Endothelial cell of umbilical vein (primary cell): ENCODE measurements around the gene SKAP1. TPM values are rescaled to one million over a fixed set of nuclear protein-coding genes. Genes with fewer than 3 reads are reported as not detected.

Experiments
- BruUV-seq: library from RNA; stranded (reverse); fragments of 400-500 nt; replicated peaks from 2 replicates; lab custom pipeline; 2021; lab: Mats Ljungman, UMichigan
- CTCF ChIA-PET: fragments of 300-600, 350-600 bp; sonication (Branson Sonifier 250); formaldehyde crosslinking; loops from one replicate; lab custom pipeline; 2021; ENCODE audit warnings: antibody characterized with exemption, inconsistent platforms; lab: Charles Lee
- POLR2A ChIA-PET: fragments of 300-600, 350-600 bp; sonication (Branson Sonifier 250); formaldehyde crosslinking; loops from one replicate; lab custom pipeline; 2021; ENCODE audit warnings: antibody characterized with exemption, inconsistent platforms; lab: Charles Lee
- DNase-seq: peaks from one replicate; pipeline ENCODE4 v3.0.0-alpha.2; 2011; ENCODE audit warnings: low read depth, low spot score
- FAIRE-seq: peaks from 2 replicates; lab custom pipeline; 2011; peaks lifted over from hg19 to GRCh38; lab: Jason Lieb, UNC
- H2AFZ ChIP-seq: 2 replicates; pipeline ENCODE4 v1.6.0; 2012; ENCODE audit warnings: low read depth, low read length, control low read depth, inconsistent platforms
- H3K27ac ChIP-seq: 2 replicates; pipeline ENCODE4 v1.5.1; 2011; ENCODE audit warnings: low read depth, mild to moderate bottlenecking, control low read depth, low read length, moderate library complexity; ENCODE audit not compliant: insufficient read depth
- H3K27me3 ChIP-seq, 2 experiments: 2 replicates each; pipeline versions ENCODE4 v1.6.0 to v1.6.1; 2011; ENCODE audit warnings: low read length in 2 of 2, mixed read lengths in 1 of 2; ENCODE audit not compliant: control insufficient read depth in 2 of 2, insufficient read depth in 2 of 2
- H3K36me3 ChIP-seq, 2 experiments: 2 replicates in 1 of 2; 3 replicates in 1 of 2; pipeline ENCODE4 v1.5.1; 2011; ENCODE audit warnings: low read length in 2 of 2, mild to moderate bottlenecking in 1 of 2, moderate library complexity in 1 of 2; ENCODE audit not compliant: control insufficient read depth in 2 of 2, insufficient read depth in 2 of 2; ENCODE audit errors: extremely low read depth in 1 of 2
- H3K4me1 ChIP-seq: 3 replicates; pipeline ENCODE4 v1.5.1; 2011; ENCODE audit warnings: mild to moderate bottlenecking, low read length; ENCODE audit not compliant: control insufficient read depth, insufficient read depth; ENCODE audit errors: extremely low read depth
- H3K4me2 ChIP-seq: 2 replicates; pipeline ENCODE4 v1.6.1; 2011; ENCODE audit warnings: low read length, control low read depth, mixed read lengths; ENCODE audit not compliant: insufficient read depth
- H3K4me3 ChIP-seq, 3 experiments: fragments of 200-600 bp in 1 of 3; sonication (generic), shearing (Covaris generic) in 1 of 3; replicated peaks in 1 of 3; 2 replicates each; pipeline ENCODE4 v1.5.1; 2011 to 2016; ENCODE audit warnings: control low read depth in 3 of 3, low read length in 3 of 3, mild to moderate bottlenecking in 2 of 3, inconsistent platforms in 1 of 3, low read depth in 1 of 3, moderate library complexity in 1 of 3; ENCODE audit not compliant: insufficient read depth in 1 of 3
- H3K79me2 ChIP-seq: 2 replicates; pipeline ENCODE4 v1.6.0; 2012; ENCODE audit warnings: low read length, inconsistent platforms; ENCODE audit not compliant: control insufficient read depth, insufficient read depth
- H3K9ac ChIP-seq: replicated peaks from 2 replicates; pipeline ENCODE3; 2011; ENCODE audit warnings: low read length, control low read depth; ENCODE audit not compliant: insufficient read depth; ENCODE audit errors: extremely low read depth
- H3K9me1 ChIP-seq: replicated peaks from 3 replicates; pipeline ENCODE4 v1.6.0; 2011; ENCODE audit warnings: mild to moderate bottlenecking, low read length; ENCODE audit not compliant: control insufficient read depth, insufficient read depth; ENCODE audit errors: extremely low read depth
- H3K9me3 ChIP-seq: replicated peaks from 2 replicates; pipeline ENCODE4 v1.5.1; 2012; ENCODE audit warnings: low read length, inconsistent platforms; ENCODE audit not compliant: control insufficient read depth, insufficient read depth
- H4K20me1 ChIP-seq: replicated peaks from 2 replicates; pipeline ENCODE3; 2011; ENCODE audit warnings: mild to moderate bottlenecking, low read length; ENCODE audit not compliant: control insufficient read depth, insufficient read depth; ENCODE audit errors: extremely low read depth
- CTCF ChIP-seq, 2 donors: IDR thresholded peaks; 1 replicate in 1 of 2; 2 replicates in 1 of 2; pipeline ENCODE4 v1.5.1; 2011; ENCODE audit warnings: low read length in 2 of 2, mild to moderate bottlenecking in 2 of 2, moderate library complexity in 2 of 2, control low read depth in 1 of 2, inconsistent platforms in 1 of 2, low read depth in 1 of 2; ENCODE audit not compliant: insufficient read depth in 1 of 2; ENCODE audit errors: extremely low read depth in 1 of 2
- EZH2 ChIP-seq: IDR thresholded peaks from 2 replicates; pipeline ENCODE4 v1.6.1; 2012; ENCODE audit warnings: borderline replicate concordance, low read depth, mild to moderate bottlenecking, moderate library complexity, low read length, inconsistent platforms; ENCODE audit not compliant: severe bottlenecking
- FOS ChIP-seq: IDR thresholded peaks from 2 replicates; pipeline ENCODE4 v1.6.1; 2011; ENCODE audit warnings: mild to moderate bottlenecking, low read length, moderate library complexity, borderline replicate concordance; ENCODE audit not compliant: insufficient read depth
- GATA2 ChIP-seq: IDR thresholded peaks from 2 replicates; pipeline ENCODE4 v1.7.0; 2011; ENCODE audit warnings: low read depth, mild to moderate bottlenecking, moderate library complexity, mixed read lengths, low read length; ENCODE audit not compliant: insufficient read length, insufficient read depth
- JUN ChIP-seq: IDR thresholded peaks from 2 replicates; pipeline ENCODE4 v1.6.1; 2011; ENCODE audit warnings: borderline replicate concordance, low read depth; ENCODE audit not compliant: insufficient read length, insufficient read depth
- MAX ChIP-seq: IDR thresholded peaks from 2 replicates; pipeline ENCODE4 v1.6.1; 2011; ENCODE audit not compliant: insufficient read depth, insufficient read length
- MYC ChIP-seq: IDR thresholded peaks from one replicate; pipeline ENCODE4 v1.6.1; 2011; ENCODE audit warnings: mild to moderate bottlenecking, low read depth, low read length
- POLR2A ChIP-seq: IDR thresholded peaks from 2 replicates; pipeline ENCODE4 v1.6.1; 2012; ENCODE audit warnings: low read depth, mild to moderate bottlenecking, control low read depth, low read length
- POLR2AphosphoS5 ChIP-seq: IDR thresholded peaks from 2 replicates; pipeline ENCODE4 v1.6.1; 2012; ENCODE audit warnings: low read depth, mild to moderate bottlenecking, control low read depth, low read length, moderate library complexity; ENCODE audit not compliant: insufficient read depth
- dilution Hi-C: fragments of 300-500 bp; cut with MboI; formaldehyde crosslinking; loops from one replicate; pipeline ENCODE4 v1.15.0; 2019; ENCODE audit warnings: low sequenced_read_pairs; ENCODE audit not compliant: extremely low pct_ligation_motif_present
- intact Hi-C: fragments of 100-400 bp; cut with micrococcal nuclease; formaldehyde crosslinking; loops from one replicate; pipeline ENCODE4 v1.10.0; 2022
- polyA plus RNA-seq, 4 experiments: library from polyadenylated mRNA; depleted of rRNA in 3 of 4; stranded (reverse) in 3 of 4; unstranded in 1 of 4; fragments of >200 nt; gene quantifications; 2 replicates each; pipeline versions ENCODE4 v1.2.1 to v1.2.3, GENCODE V29; 2011 to 2012; ENCODE audit warnings: missing spikeins in 1 of 4
- total RNA-seq: library from RNA; stranded (reverse); gene quantifications from 2 replicates; pipeline ENCODE4 v1.2.3, GENCODE V29; 2021

Gene SKAP1
- total and polyA plus RNA-seq, 2 donors (not counting 3 experiments of a cell fraction or from before 2014, with no cell fraction given): 0.75 TPM; not detected in 1

GRCh38 chr17:48444516-48445247 lies 14.7 kb upstream of the SKAP1 start:
- H2AFZ ChIP-seq: no peak overlapping the region
- no peak for FAIRE-seq
- peaks cover 5% of the 10 kb centered on the region for H3K4me1 ChIP-seq
- ChIA-PET CTCF (no interaction called here), POLR2A (no interaction called here)
- H3K79me2 ChIP-seq: no peaks in the 10 kb centered on the region
- H3K9ac ChIP-seq: no peak overlapping the region
- intact Hi-C loops (no loop called here), dilution Hi-C loops (no loop called here)
- H3K36me3 ChIP-seq: no peaks in the 10 kb centered on the region
- H3K27ac ChIP-seq: no peak overlapping the region
- no peaks in the 10 kb centered on the region for H3K9me3 ChIP-seq
- H3K4me2 ChIP-seq: no peak overlapping the region
- H3K9me1 ChIP-seq: no peaks in the 10 kb centered on the region
- DNase-seq: no peak
- H3K4me3 ChIP-seq: no peak overlapping the region
- no peaks in the 10 kb centered on the region for H4K20me1 ChIP-seq
- no TSS peak for BruUV-seq
- peaks cover 24% of the 10 kb centered on the region in 2 experiments for H3K27me3 ChIP-seq
- TF ChIP-seq JUN (no peak), POLR2AphosphoS5 (no peak), GATA2 (no peak), MAX (no peak), FOS (no peak), EZH2 (no peak), CTCF (IDR thresholded peaks at IDR 0.05; ENCODE audit: extremely low read depth in 1 of 2, insufficient read depth in 1 of 2, low read depth in 1 of 2, low read length in 2 of 2) (no peak), MYC (no peak), POLR2A (no peak)
